OCI-LY7 (cell line): ENCODE data around the gene GMDS.

Source experiments
- EZH2phosphoT487 ChIP-seq: fragments of 200-600 bp; sonication (generic); IDR thresholded peaks from 2 replicates; pipeline ENCODE4 v1.6.1; 2018; ENCODE audit warnings: low read depth, borderline replicate concordance, mild to moderate bottlenecking, mixed run types, antibody characterized with exemption, low read length, moderate library complexity, mixed read lengths
- TF ChIP-seq, protein P1 (sequence below): fragments of 200-600 bp; sonication (generic); conservative IDR thresholded peaks from 2 replicates; pipeline ENCODE4 v1.5.1; 2014; ENCODE audit warnings: mild to moderate bottlenecking, antibody characterized with exemption, low read length, moderate library complexity, mixed read lengths

DNA sequence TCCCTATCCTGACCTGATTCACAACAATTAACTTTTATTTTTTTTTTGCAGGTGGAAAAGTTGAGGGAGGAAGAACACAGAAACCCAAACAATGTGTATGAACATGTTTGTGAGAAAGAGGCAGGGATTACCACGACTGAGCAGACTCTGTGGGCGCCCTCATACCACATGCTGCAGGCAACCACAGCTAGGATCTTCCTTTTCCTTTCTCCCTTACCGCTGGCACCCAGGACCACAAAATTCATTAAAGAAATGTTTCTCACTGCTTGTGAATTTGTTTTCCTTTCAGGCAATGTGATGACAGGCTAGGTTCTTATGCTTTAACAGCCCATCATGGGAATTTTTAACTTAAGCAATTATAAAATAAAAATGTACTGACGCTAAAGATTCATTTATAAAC, 287.1 kb downstream of the GMDS start:
- TF ChIP-seq, protein P1, sequence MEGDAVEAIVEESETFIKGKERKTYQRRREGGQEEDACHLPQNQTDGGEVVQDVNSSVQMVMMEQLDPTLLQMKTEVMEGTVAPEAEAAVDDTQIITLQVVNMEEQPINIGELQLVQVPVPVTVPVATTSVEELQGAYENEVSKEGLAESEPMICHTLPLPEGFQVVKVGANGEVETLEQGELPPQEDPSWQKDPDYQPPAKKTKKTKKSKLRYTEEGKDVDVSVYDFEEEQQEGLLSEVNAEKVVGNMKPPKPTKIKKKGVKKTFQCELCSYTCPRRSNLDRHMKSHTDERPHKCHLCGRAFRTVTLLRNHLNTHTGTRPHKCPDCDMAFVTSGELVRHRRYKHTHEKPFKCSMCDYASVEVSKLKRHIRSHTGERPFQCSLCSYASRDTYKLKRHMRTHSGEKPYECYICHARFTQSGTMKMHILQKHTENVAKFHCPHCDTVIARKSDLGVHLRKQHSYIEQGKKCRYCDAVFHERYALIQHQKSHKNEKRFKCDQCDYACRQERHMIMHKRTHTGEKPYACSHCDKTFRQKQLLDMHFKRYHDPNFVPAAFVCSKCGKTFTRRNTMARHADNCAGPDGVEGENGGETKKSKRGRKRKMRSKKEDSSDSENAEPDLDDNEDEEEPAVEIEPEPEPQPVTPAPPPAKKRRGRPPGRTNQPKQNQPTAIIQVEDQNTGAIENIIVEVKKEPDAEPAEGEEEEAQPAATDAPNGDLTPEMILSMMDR, result no peak
- TF ChIP-seq EZH2phosphoT487, result no peak
